Astrocyte (in vitro differentiated cells and primary cell): ENCODE measurements around the gene IL19.

ENCODE experiments used
- CTCF ChIP-seq: IDR thresholded peaks from 2 replicates; pipeline ENCODE4 v1.5.1; 2011; ENCODE audit warnings: low read depth, mild to moderate bottlenecking, inconsistent platforms, low read length, moderate library complexity; ENCODE audit not compliant: insufficient read depth
- EZH2 ChIP-seq: IDR thresholded peaks from 2 replicates; pipeline ENCODE4 v1.6.1; 2012; ENCODE audit warnings: mild to moderate bottlenecking, low read length, inconsistent platforms; ENCODE audit not compliant: insufficient read depth

GRCh38 chr1:206868264-206868663, 97.7 kb downstream of the IL19 start:
- TF ChIP-seq CTCF (no peak), EZH2 (no peak)
